ENCODE measurements around the gene FRMPD4. TPM values are rescaled to one million over a fixed set of nuclear protein-coding genes. Genes with fewer than 3 reads are reported as not detected.

The FRMPD4 gene
- total and polyA plus RNA-seq, 2 donors (not counting 3 experiments of a cell fraction or from before 2014, with no cell fraction given): not detected

- BruUV-seq (replicated peaks): no TSS peak
- Histone ChIP-seq H3K27ac (ENCODE audit: insufficient read depth, low read depth, low read length) (no peak overlapping the region), H3K36me3 (ENCODE audit: control insufficient read depth in 2 of 2, extremely low read depth in 1 of 2, insufficient read depth in 2 of 2, low read length in 2 of 2) (no peaks in the 10 kb centered on the region), H2AFZ (ENCODE audit: low read depth, low read length) (no peak overlapping the region), H3K27me3 (ENCODE audit: control insufficient read depth in 2 of 2, insufficient read depth in 2 of 2, low read length in 2 of 2) (no peaks in the 10 kb centered on the region), H3K4me3 (replicated peaks in 1 of 3; ENCODE audit: insufficient read depth in 1 of 3, low read depth in 1 of 3, low read length in 3 of 3) (no peak overlapping the region), H3K9me3 (replicated peaks; ENCODE audit: control insufficient read depth, insufficient read depth, low read length) (no peaks in the 10 kb centered on the region), H3K4me1 (ENCODE audit: control insufficient read depth, extremely low read depth, insufficient read depth, low read length) (no peaks in the 10 kb centered on the region), H4K20me1 (replicated peaks; ENCODE audit: control insufficient read depth, extremely low read depth, insufficient read depth, low read length) (no peaks in the 10 kb centered on the region), H3K9me1 (replicated peaks; ENCODE audit: control insufficient read depth, extremely low read depth, insufficient read depth, low read length) (no peaks in the 10 kb centered on the region), H3K79me2 (ENCODE audit: control insufficient read depth, insufficient read depth, low read length) (no peaks in the 10 kb centered on the region), H3K9ac (replicated peaks; ENCODE audit: extremely low read depth, insufficient read depth, low read length) (no peak overlapping the region), H3K4me2 (ENCODE audit: insufficient read depth, low read length) (no peak overlapping the region)
- CTCF ChIA-PET: no interaction called here
- FAIRE-seq (no peak), DNase-seq (ENCODE audit: low read depth, low spot score) (no peak)
- intact Hi-C loops (cut with micrococcal nuclease) (no loop called here), dilution Hi-C loops (cut with MboI; ENCODE audit: extremely low pct_ligation_motif_present, low sequenced_read_pairs) (no loop called here)
- POLR2A ChIA-PET: no interaction called here
- no peak for TF ChIP-seq MAX (IDR thresholded peaks at IDR 0.05; ENCODE audit: insufficient read depth, insufficient read length)
- no peak for TF ChIP-seq CTCF (IDR thresholded peaks at IDR 0.05; ENCODE audit: extremely low read depth in 1 of 2, insufficient read depth in 1 of 2, low read depth in 1 of 2, low read length in 2 of 2)
- no peak for TF ChIP-seq MYC (IDR thresholded peaks at IDR 0.05; ENCODE audit: low read depth, low read length)
- no peak for TF ChIP-seq GATA2 (IDR thresholded peaks at IDR 0.05; ENCODE audit: insufficient read depth, insufficient read length, low read depth, low read length)
- no peak for TF ChIP-seq JUN (IDR thresholded peaks at IDR 0.05; ENCODE audit: borderline replicate concordance, insufficient read depth, insufficient read length, low read depth)
- TF ChIP-seq EZH2 (IDR thresholded peaks at IDR 0.05; ENCODE audit: borderline replicate concordance, low read depth, low read length, severe bottlenecking): no peak
- no peak for TF ChIP-seq FOS (IDR thresholded peaks at IDR 0.05; ENCODE audit: borderline replicate concordance, insufficient read depth, low read length)
- no peak for TF ChIP-seq POLR2AphosphoS5 (IDR thresholded peaks at IDR 0.05; ENCODE audit: insufficient read depth, low read depth, low read length)
- no peak for TF ChIP-seq POLR2A (IDR thresholded peaks at IDR 0.05; ENCODE audit: low read depth, low read length)
These were observed 324.8 kb downstream of the FRMPD4 start for GRCh38 chrX:12463052-12463451.
